Breast epithelium (tissue), 3 donors: ENCODE measurements around the gene UBE2O.

Experiments
- CTCF ChIP-seq, 3 donors: fragments of 450-650 bp; IDR thresholded peaks; one replicate each; pipeline ENCODE4 v1.5.1; 2016 to 2017; ENCODE audit warnings: antibody characterized with exemption in 3 of 3, mild to moderate bottlenecking in 3 of 3, moderate library complexity in 3 of 3
- POLR2A ChIP-seq: fragments of 450-650 bp; IDR thresholded peaks from one replicate; pipeline ENCODE4 v1.6.1; 2016; ENCODE audit warnings: antibody characterized with exemption, mild to moderate bottlenecking, moderate library complexity
- POLR2AphosphoS5 ChIP-seq, 3 donors: sonication (generic); formaldehyde crosslinking; IDR thresholded peaks; one replicate each; pipeline ENCODE4 v1.6.1; 2017; ENCODE audit warnings: antibody characterized with exemption in 3 of 3

GRCh38 chr17:76468634-76469010, 15.7 kb upstream of the UBE2O start:
- no peak for TF ChIP-seq CTCF (IDR thresholded peaks at IDR 0.05)
- no peak for TF ChIP-seq POLR2A
- no peak for TF ChIP-seq POLR2AphosphoS5 (IDR thresholded peaks at IDR 0.05)
